Upper lobe of left lung (tissue), 6 donors: ENCODE measurements around the gene FAM131B. TPM values are rescaled to one million over a fixed set of nuclear protein-coding genes. Genes with fewer than 3 reads are reported as not detected.

Source experiments
- ATAC-seq, 2 donors: fragments of 200-7000 bp; cut with Tn5 transposase; one replicate each; pipeline ENCODE4 v1.9.1; 2022; ENCODE audit warnings: mild to moderate bottlenecking in 2 of 2, moderate library complexity in 2 of 2; ENCODE audit not compliant: low FRiP score in 2 of 2
- DNase-seq, 2 donors: peaks; one replicate each; pipeline ENCODE4 v3.0.0-alpha.2; 2019 to 2020
- H3K27ac ChIP-seq, 4 donors: fragments of 200-600 bp; sonication (generic); one replicate each; pipeline ENCODE4 v1.5.1; 2016 to 2019
- H3K27me3 ChIP-seq, 4 donors: fragments of 200-600 bp; sonication (generic); one replicate each; pipeline ENCODE4 v1.5.1; 2017 to 2019
- H3K36me3 ChIP-seq, 4 donors: fragments of 200-600 bp; sonication (generic); one replicate each; pipeline ENCODE4 v1.5.1; 2016 to 2019
- H3K4me1 ChIP-seq, 4 donors: fragments of 200-600 bp; sonication (generic); one replicate each; pipeline ENCODE4 v1.5.1; 2018 to 2019
- H3K4me3 ChIP-seq, 4 donors: fragments of 200-600 bp; sonication (generic); one replicate each; pipeline ENCODE4 v1.5.1; 2017 to 2019; ENCODE audit warnings: mild to moderate bottlenecking in 2 of 4, moderate library complexity in 1 of 4
- H3K9me3 ChIP-seq, 4 donors: fragments of 200-600 bp; sonication (generic); one replicate each; pipeline ENCODE4 v1.5.1; 2018 to 2019
- EP300 ChIP-seq, 4 donors: sonication (generic); formaldehyde crosslinking; IDR thresholded peaks; one replicate each; pipeline ENCODE4 v1.5.1; 2017; ENCODE audit warnings: antibody characterized with exemption in 4 of 4, control low read depth in 2 of 4
- POLR2A ChIP-seq, 4 donors: fragments of 450-650 bp; IDR thresholded peaks; one replicate each; pipeline ENCODE4 v1.5.1; 2016 to 2017; ENCODE audit warnings: antibody characterized with exemption in 4 of 4, mild to moderate bottlenecking in 2 of 4
- POLR2AphosphoS5 ChIP-seq, 2 donors: sonication (generic); formaldehyde crosslinking; IDR thresholded peaks; one replicate each; pipeline ENCODE4 v1.5.1; 2017; ENCODE audit warnings: antibody characterized with exemption in 2 of 2
- WGBS, 2 donors: methylation state at CpG; one replicate each; pipeline ENCODE4 v1.1.5; 2017 to 2018; 5-methylcytosine and 5-hydroxymethylcytosine counted together
- total RNA-seq, 6 donors: library from RNA; depleted of rRNA in 4 of 6; stranded (reverse); fragments of >200 nt in 4 of 6; gene quantifications; one replicate each; pipeline versions ENCODE4 v1.1.0 to v1.2.1, GENCODE V29; 2016 to 2021
- TF ChIP-seq, protein P1 (sequence below), 6 experiments: fragments of 450-650 bp in 4 of 6; fragments of 200-600 bp in 2 of 6; sonication (generic) in 2 of 6; IDR thresholded peaks; one replicate each; pipeline ENCODE4 v1.5.1; 2016 to 2019; ENCODE audit warnings: antibody characterized with exemption in 6 of 6
- donor health status: DM: no; HTN: no; CAD: no; lungs with moderate emphysema.
- donor health status: DM: no; HTN: yes; CAD: no; lungs with severe emphysema.

The FAM131B gene
- total RNA-seq, 6 donors from 2014 or later = 0.59 to 5.7 (median 0.67) TPM; not detected in 1

DNA sequence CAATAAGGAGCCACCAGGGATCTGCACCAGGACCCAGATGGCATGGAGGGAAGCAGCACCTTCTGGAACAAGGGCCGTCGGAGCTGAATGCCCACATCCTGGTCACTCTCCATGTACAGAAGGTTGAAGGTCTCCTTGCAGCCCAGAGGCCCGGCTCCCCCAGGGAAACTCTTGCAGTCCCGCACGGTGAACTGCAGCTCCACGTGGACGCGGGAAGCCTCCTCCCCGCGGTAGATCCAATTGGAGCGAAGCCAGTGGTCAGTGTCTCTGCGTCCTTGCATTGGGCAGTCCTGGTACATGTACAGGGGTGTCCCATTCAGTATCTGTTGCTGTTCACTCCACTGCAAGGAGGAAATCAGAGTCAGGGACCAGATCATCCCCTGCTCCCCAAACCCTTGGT lies 38.8 kb upstream of the FAM131B start:
- WGBS, 2 donors = 90 to 94% methylated on average over 11 to 12 of the region's 12 CpGs
- peaks cover 0 to 5% (median 0%) of the 10 kb centered on the region in 4 donors for H3K36me3 ChIP-seq
- ATAC-seq (no peak), DNase-seq (no peak)
- no peaks in the 10 kb centered on the region for H3K27me3 ChIP-seq
- H3K4me1 ChIP-seq = peaks cover under 1 to 4% (median 2%) of the 10 kb centered on the region in 4 donors
- TF ChIP-seq POLR2AphosphoS5 (IDR thresholded peaks at IDR 0.05) = no peak
- no peak for TF ChIP-seq EP300 (IDR thresholded peaks at IDR 0.05)
- no peak for TF ChIP-seq POLR2A (IDR thresholded peaks at IDR 0.05)
- TF ChIP-seq, protein P1, sequence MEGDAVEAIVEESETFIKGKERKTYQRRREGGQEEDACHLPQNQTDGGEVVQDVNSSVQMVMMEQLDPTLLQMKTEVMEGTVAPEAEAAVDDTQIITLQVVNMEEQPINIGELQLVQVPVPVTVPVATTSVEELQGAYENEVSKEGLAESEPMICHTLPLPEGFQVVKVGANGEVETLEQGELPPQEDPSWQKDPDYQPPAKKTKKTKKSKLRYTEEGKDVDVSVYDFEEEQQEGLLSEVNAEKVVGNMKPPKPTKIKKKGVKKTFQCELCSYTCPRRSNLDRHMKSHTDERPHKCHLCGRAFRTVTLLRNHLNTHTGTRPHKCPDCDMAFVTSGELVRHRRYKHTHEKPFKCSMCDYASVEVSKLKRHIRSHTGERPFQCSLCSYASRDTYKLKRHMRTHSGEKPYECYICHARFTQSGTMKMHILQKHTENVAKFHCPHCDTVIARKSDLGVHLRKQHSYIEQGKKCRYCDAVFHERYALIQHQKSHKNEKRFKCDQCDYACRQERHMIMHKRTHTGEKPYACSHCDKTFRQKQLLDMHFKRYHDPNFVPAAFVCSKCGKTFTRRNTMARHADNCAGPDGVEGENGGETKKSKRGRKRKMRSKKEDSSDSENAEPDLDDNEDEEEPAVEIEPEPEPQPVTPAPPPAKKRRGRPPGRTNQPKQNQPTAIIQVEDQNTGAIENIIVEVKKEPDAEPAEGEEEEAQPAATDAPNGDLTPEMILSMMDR (IDR thresholded peaks at IDR 0.05) = no peak
- no peak overlapping the region for H3K4me3 ChIP-seq
- no peaks in the 10 kb centered on the region for H3K9me3 ChIP-seq
- no peak overlapping the region for H3K27ac ChIP-seq

- TF ChIP-seq POLR2AphosphoS5 (IDR thresholded peaks at IDR 0.05) (no peak), EP300 (IDR thresholded peaks at IDR 0.05) (no peak), POLR2A (IDR thresholded peaks at IDR 0.05) (no peak)
- TF ChIP-seq, protein P1 (IDR thresholded peaks at IDR 0.05) = no peak
- no peak for DNase-seq
- Histone ChIP-seq H3K4me1 (peaks cover 14 to 20% (median 19%) of the 10 kb centered on the region in 4 donors), H3K27me3 (no peaks in the 10 kb centered on the region), H3K27ac (no peak overlapping the region), H3K36me3 (peaks cover 0 to 5% (median 0%) of the 10 kb centered on the region in 4 donors), H3K9me3 (no peaks in the 10 kb centered on the region), H3K4me3 (no peak overlapping the region)
- ATAC-seq = no peak
- 94 to 96% methylated on average over 12 to 20 of the region's 20 CpGs for WGBS, 2 donors
These were observed 37.1 kb upstream of the FAM131B start for GRCh38 chr7:143399642-143400041.

- H3K9me3 ChIP-seq = no peaks in the 10 kb centered on the region
- no peaks in the 10 kb centered on the region for H3K27me3 ChIP-seq
- 88 to 90% methylated on average over 1 to 8 of the region's 8 CpGs for WGBS, 2 donors
- peaks cover 14 to 25% (median 21%) of the 10 kb centered on the region in 4 donors for H3K4me1 ChIP-seq
- H3K4me3 ChIP-seq = no peak overlapping the region
- ATAC-seq = no peak
- DNase-seq = no peak
- peaks cover 0 to 5% (median 0%) of the 10 kb centered on the region in 4 donors for H3K36me3 ChIP-seq
- TF ChIP-seq, protein P1 (IDR thresholded peaks at IDR 0.05) = no peak
- no peak for TF ChIP-seq EP300 (IDR thresholded peaks at IDR 0.05)
- TF ChIP-seq POLR2AphosphoS5 (IDR thresholded peaks at IDR 0.05) = no peak
- no peak for TF ChIP-seq POLR2A (IDR thresholded peaks at IDR 0.05)
- H3K27ac ChIP-seq = no peak overlapping the region
These were observed 36.6 kb upstream of the FAM131B start for GRCh38 chr7:143399151-143399550.

GRCh38 chr7:143398616-143399015 lies 36.1 kb upstream of the FAM131B start:
- TF ChIP-seq EP300 (IDR thresholded peaks at IDR 0.05) (no peak), POLR2AphosphoS5 (IDR thresholded peaks at IDR 0.05) (no peak), POLR2A (IDR thresholded peaks at IDR 0.05) (no peak)
- 87 to 92% methylated on average over 3 to 14 of the region's 14 CpGs for WGBS, 2 donors
- Histone ChIP-seq H3K9me3 (no peaks in the 10 kb centered on the region), H3K36me3 (peaks cover 0 to 5% (median 0%) of the 10 kb centered on the region in 4 donors), H3K4me1 (peaks cover 16 to 27% (median 22%) of the 10 kb centered on the region in 4 donors), H3K27me3 (no peaks in the 10 kb centered on the region), H3K27ac (no peak overlapping the region), H3K4me3 (no peak overlapping the region)
- ATAC-seq = no peak
- DNase-seq = peak in 1 of 2 donors; percentile 79

GRCh38 chr7:143397710-143398530 lies 35.4 kb upstream of the FAM131B start:
- Histone ChIP-seq H3K27me3 (no peaks in the 10 kb centered on the region), H3K27ac (no peak overlapping the region), H3K36me3 (peaks cover 0 to 11% (median 0%) of the 10 kb centered on the region in 4 donors), H3K4me1 (peaks cover 23 to 34% (median 29%) of the 10 kb centered on the region in 4 donors), H3K9me3 (no peaks in the 10 kb centered on the region), H3K4me3 (no peak overlapping the region)
- 89 to 94% methylated on average over 14 to 16 of the region's 16 CpGs for WGBS, 2 donors
- ATAC-seq (no peak), DNase-seq (peak in 1 of 2 donors; percentile 60)
- no peak for TF ChIP-seq POLR2A (IDR thresholded peaks at IDR 0.05)
- no peak for TF ChIP-seq EP300 (IDR thresholded peaks at IDR 0.05)
- TF ChIP-seq, protein P1 (IDR thresholded peaks at IDR 0.05) = no peak
- TF ChIP-seq POLR2AphosphoS5 (IDR thresholded peaks at IDR 0.05) = no peak
